Kidney epithelial cell (primary cell): ENCODE data around the gene FOXF1. TPM values are rescaled to one million over a fixed set of nuclear protein-coding genes. Genes with fewer than 3 reads are reported as not detected.

ENCODE experiments used
- DNase-seq: peaks from one replicate; pipeline ENCODE4 v3.0.0-alpha.2; 2010; ENCODE audit warnings: low read depth
- H3K27me3 ChIP-seq: 2 replicates; pipeline ENCODE4 v1.6.0; 2011; ENCODE audit warnings: low read length; ENCODE audit not compliant: control insufficient read depth, insufficient read depth
- H3K36me3 ChIP-seq: 2 replicates; pipeline ENCODE4 v1.5.1; 2011; ENCODE audit warnings: low read length; ENCODE audit not compliant: control insufficient read depth, insufficient read depth
- H3K4me3 ChIP-seq: 2 replicates; pipeline ENCODE4 v1.5.1; 2011; ENCODE audit warnings: low read depth, mild to moderate bottlenecking, control low read depth, low read length
- CTCF ChIP-seq: IDR thresholded peaks from 2 replicates; pipeline ENCODE4 v1.5.1; 2011; ENCODE audit warnings: mild to moderate bottlenecking, moderate library complexity, low read length, control low read depth, inconsistent platforms; ENCODE audit not compliant: insufficient read depth, poor library complexity, severe bottlenecking
- total RNA-seq: library from RNA; depleted of rRNA; stranded (reverse); fragments of >200 nt; gene quantifications from 2 replicates; pipeline ENCODE4 v1.2.3, GENCODE V29; 2015

The FOXF1 gene
- total RNA-seq, 1 donor from 2014 or later, result not detected

GRCh38 chr16:86534779-86535615, 24.7 kb downstream of the FOXF1 start:
- TF ChIP-seq CTCF, result no peak
- no peak overlapping the region for H3K4me3 ChIP-seq
- DNase-seq, result no peak
- peaks cover 1% of the 10 kb centered on the region for H3K36me3 ChIP-seq
- H3K27me3 ChIP-seq, result no peaks in the 10 kb centered on the region

GRCh38 chr16:86536621-86537020, 26.3 kb downstream of the FOXF1 start:
- peaks cover 1% of the 10 kb centered on the region for H3K36me3 ChIP-seq
- H3K4me3 ChIP-seq, result no peak overlapping the region
- no peak for DNase-seq
- no peak for TF ChIP-seq CTCF
- H3K27me3 ChIP-seq, result no peaks in the 10 kb centered on the region

GRCh38 chr16:86537486-86537885, 27.2 kb downstream of the FOXF1 start:
- Histone ChIP-seq H3K36me3 (peaks cover 1% of the 10 kb centered on the region), H3K27me3 (no peaks in the 10 kb centered on the region), H3K4me3 (no peak overlapping the region)
- DNase-seq, result no peak
- TF ChIP-seq CTCF, result no peak

- no peak for TF ChIP-seq CTCF
- peaks cover 1% of the 10 kb centered on the region for H3K36me3 ChIP-seq
- H3K27me3 ChIP-seq, result no peaks in the 10 kb centered on the region
- DNase-seq, result no peak
- H3K4me3 ChIP-seq, result no peak overlapping the region
Observed at GRCh38 chr16:86538196-86538780, 28.0 kb downstream of the FOXF1 start.

- Histone ChIP-seq H3K27me3 (no peaks in the 10 kb centered on the region), H3K4me3 (no peak overlapping the region), H3K36me3 (peaks cover 1% of the 10 kb centered on the region)
- no peak for TF ChIP-seq CTCF
- no peak for DNase-seq
Observed at GRCh38 chr16:86540894-86541293, 30.6 kb downstream of the FOXF1 start.
